Epithelial cell of proximal tubule (primary cell): ENCODE results near the gene SPN. TPM values are rescaled to one million over a fixed set of nuclear protein-coding genes. Genes with fewer than 3 reads are reported as not detected.

Experiments
- DNase-seq: peaks from one replicate; pipeline ENCODE4 v3.0.0-alpha.2; 2011; ENCODE audit warnings: low read depth
- H3K4me3 ChIP-seq: 2 replicates; pipeline ENCODE4 v1.5.1; 2011; ENCODE audit warnings: low read depth, mild to moderate bottlenecking, low read length
- total RNA-seq: library from RNA; depleted of rRNA; stranded (reverse); fragments of >200 nt; gene quantifications from 2 replicates; pipeline ENCODE4 v1.2.3, GENCODE V29; 2015
- TF ChIP-seq, protein P1 (sequence below): conservative IDR thresholded peaks from 2 replicates; pipeline ENCODE4 v1.5.1; 2012; ENCODE audit warnings: low read depth, mild to moderate bottlenecking, low read length

The SPN gene
- total RNA-seq, 1 donor from 2014 or later = not detected

DNA sequence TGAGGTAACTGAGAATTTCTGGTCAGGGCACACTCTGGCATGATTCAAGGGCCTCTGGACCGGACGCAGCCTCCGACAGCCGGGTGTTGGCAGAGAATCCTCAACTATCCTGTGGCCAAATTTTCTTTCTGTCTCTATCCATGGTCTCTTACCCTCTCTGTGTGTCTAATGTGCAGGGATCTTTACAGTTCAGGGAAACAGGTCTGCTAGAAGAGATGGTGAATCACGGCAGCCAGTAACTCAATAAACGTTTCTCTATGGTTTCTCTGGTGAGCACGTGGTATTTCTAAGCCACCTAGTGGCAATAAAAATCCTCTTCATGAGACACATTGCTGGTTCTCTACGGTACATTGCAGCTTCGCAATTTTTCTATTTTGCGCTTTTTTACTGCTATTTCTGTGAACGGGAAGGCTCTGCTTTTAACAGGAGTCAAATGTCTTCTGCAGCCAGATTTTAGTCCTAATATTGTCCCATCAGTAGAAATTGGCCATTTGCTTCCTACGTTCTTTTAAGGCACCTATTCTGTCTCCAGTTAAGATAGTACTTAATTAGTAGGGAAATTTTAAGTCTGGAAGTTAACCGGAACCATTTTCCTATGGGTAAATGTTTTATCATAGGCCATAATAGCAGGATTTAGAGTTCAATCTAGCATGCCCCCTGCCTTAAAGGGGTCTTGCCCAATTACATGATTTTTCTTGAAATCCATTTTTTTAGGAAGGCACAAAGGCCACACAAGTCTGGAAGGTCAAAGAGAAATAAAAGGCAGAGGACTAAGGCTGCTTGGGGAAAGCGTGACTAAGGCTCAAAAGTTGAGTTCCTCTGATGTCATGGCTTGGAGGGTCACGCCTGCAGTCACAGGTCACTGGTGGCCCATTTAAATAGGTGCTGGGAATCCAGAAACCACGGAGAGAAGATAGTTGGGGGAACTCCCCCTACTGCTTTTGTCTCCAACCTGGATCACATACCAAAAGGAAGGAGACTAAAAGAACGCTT, 47.5 kb downstream of the SPN start:
- TF ChIP-seq, protein P1, sequence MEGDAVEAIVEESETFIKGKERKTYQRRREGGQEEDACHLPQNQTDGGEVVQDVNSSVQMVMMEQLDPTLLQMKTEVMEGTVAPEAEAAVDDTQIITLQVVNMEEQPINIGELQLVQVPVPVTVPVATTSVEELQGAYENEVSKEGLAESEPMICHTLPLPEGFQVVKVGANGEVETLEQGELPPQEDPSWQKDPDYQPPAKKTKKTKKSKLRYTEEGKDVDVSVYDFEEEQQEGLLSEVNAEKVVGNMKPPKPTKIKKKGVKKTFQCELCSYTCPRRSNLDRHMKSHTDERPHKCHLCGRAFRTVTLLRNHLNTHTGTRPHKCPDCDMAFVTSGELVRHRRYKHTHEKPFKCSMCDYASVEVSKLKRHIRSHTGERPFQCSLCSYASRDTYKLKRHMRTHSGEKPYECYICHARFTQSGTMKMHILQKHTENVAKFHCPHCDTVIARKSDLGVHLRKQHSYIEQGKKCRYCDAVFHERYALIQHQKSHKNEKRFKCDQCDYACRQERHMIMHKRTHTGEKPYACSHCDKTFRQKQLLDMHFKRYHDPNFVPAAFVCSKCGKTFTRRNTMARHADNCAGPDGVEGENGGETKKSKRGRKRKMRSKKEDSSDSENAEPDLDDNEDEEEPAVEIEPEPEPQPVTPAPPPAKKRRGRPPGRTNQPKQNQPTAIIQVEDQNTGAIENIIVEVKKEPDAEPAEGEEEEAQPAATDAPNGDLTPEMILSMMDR = peak; percentile 73
- peak; percentile 70 for DNase-seq
- no peak overlapping the region for H3K4me3 ChIP-seq

DNA sequence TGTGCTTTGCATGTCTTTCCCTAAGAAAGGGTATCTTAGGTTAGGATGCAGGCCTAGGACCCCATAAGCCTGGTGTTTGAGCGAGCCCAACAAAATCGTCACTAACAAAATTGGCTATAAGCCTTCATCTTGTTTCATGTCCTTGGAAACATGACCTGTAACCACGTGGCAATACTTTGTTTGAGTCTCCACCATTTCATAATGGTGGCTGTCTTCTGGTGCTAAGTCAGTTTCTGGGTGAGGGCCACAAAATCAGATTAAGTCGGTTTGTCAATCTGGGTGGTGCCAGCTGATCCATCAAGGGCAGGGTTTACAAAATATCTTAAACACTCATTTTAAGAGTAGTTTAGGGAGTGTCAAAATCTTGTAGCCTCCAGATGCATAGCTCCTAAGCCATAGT, 49.8 kb downstream of the SPN start:
- TF ChIP-seq, protein P1 = no peak
- DNase-seq = no peak
- H3K4me3 ChIP-seq = no peak overlapping the region

DNA sequence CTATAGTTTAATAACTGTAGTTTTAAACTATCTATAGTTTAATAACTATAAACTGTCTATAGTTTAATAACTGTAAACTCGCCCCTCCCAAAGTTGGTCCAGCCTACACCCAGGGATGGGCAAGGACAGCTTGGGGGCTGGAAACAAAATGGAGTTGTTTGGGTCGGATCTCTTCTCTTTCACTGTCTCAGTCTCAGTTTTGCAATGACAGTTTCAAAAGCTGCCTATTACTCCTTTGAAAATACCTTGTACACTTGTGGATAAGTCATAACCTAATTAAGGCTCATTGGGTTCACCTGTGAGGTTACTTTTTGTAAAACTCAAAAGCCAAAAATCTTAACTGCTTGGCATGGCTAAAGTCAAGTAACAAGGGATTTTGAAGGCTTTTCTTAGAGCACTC, 51.3 kb downstream of the SPN start:
- no peak overlapping the region for H3K4me3 ChIP-seq
- TF ChIP-seq, protein P1 = no peak
- no peak for DNase-seq

- DNase-seq = no peak
- TF ChIP-seq, protein P1 = no peak
- no peak overlapping the region for H3K4me3 ChIP-seq
Measured at GRCh38 chr16:29714972-29715371, 51.9 kb downstream of the SPN start.

DNA sequence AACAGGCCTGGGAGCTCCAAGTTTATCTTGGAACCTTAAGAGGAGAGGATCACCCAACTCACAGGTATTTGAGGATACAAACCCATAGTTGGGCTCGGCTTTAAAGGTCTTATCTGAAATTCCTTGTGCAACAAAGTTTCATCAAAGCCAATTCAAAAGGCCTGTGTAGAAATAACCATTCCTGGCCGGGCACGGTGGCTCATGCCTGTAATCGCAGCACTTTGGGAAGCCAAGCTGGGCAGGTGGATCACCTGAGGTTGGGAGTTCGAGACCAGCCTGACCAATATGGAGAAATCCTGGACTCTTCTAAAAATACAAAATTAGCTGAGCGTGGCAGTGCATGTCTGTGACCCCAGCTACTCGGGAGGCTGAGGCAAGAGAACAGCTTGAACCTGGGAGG, 54.1 kb downstream of the SPN start:
- no peak for DNase-seq
- TF ChIP-seq, protein P1 = no peak
- no peak overlapping the region for H3K4me3 ChIP-seq

DNA sequence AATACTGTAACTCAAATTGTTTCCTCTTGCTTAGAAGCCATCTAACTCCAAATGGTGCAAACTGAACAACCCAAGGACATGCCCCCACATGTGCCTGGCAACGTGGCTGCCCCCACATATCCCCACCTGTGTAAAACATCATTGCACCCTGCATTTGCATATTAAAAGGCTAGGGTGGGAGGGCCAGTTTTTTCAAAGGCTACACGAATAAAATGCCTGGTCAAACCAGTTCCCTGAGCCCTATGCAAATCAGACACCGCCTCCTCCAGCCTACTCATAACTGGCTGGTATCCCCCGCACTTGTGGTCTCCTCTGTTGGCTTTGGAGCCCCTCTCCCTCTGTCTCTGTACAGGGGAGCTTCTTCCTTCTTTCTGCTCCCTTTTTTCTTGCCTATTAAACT, 56.0 kb downstream of the SPN start:
- H3K4me3 ChIP-seq = no peak overlapping the region
- DNase-seq = no peak
- TF ChIP-seq, protein P1 = no peak

Other genes starting within 250 kb of the SPN start
- 29.8 and 36.0 TPM in 2 replicates for gene BOLA2, start 208.9 kb upstream of the SPN start, total RNA-seq
- gene SLX1B, start 208.7 kb upstream of the SPN start, total RNA-seq = 51.7 and 79.1 TPM in 2 replicates
- gene SULT1A4, start 203.3 kb upstream of the SPN start, total RNA-seq = 2.2 and 2.9 TPM in 2 replicates
- gene NPIPB12, start 156.8 kb upstream of the SPN start, total RNA-seq = 2.3 and 9.5 TPM in 2 replicates
- gene QPRT, start 15.9 kb downstream of the SPN start, total RNA-seq = 89.9 and 148 TPM in 2 replicates
- not detected in 2 replicates for gene C16orf54, start 82.7 kb downstream of the SPN start, total RNA-seq
- not detected in 2 replicates for gene ZG16, start 115.0 kb downstream of the SPN start, total RNA-seq
- 105 and 118 TPM in 2 replicates for gene KIF22, start 127.5 kb downstream of the SPN start, total RNA-seq
- 174 and 293 TPM in 2 replicates for gene MAZ, start 143.3 kb downstream of the SPN start, total RNA-seq
- 0.35 TPM in 1 of 2 replicates, not detected in the other for gene PRRT2, start 148.9 kb downstream of the SPN start, total RNA-seq
- 62.3 and 63.2 TPM in 2 replicates for gene PAGR1, start 152.9 kb downstream of the SPN start, total RNA-seq
- 179 and 205 TPM in 2 replicates for gene MVP, start 157.2 kb downstream of the SPN start, total RNA-seq
- 79.0 and 83.3 TPM in 2 replicates for gene CDIPT, start 200.0 kb downstream of the SPN start, total RNA-seq
- 2.2 and 12.8 TPM in 2 replicates for gene SEZ6L2, start 236.3 kb downstream of the SPN start, total RNA-seq
- gene ASPHD1, start 237.2 kb downstream of the SPN start, total RNA-seq = 11.1 and 14.2 TPM in 2 replicates